ENCODE results near the gene CREB3L4.

CREB3L4 gene

DNA sequence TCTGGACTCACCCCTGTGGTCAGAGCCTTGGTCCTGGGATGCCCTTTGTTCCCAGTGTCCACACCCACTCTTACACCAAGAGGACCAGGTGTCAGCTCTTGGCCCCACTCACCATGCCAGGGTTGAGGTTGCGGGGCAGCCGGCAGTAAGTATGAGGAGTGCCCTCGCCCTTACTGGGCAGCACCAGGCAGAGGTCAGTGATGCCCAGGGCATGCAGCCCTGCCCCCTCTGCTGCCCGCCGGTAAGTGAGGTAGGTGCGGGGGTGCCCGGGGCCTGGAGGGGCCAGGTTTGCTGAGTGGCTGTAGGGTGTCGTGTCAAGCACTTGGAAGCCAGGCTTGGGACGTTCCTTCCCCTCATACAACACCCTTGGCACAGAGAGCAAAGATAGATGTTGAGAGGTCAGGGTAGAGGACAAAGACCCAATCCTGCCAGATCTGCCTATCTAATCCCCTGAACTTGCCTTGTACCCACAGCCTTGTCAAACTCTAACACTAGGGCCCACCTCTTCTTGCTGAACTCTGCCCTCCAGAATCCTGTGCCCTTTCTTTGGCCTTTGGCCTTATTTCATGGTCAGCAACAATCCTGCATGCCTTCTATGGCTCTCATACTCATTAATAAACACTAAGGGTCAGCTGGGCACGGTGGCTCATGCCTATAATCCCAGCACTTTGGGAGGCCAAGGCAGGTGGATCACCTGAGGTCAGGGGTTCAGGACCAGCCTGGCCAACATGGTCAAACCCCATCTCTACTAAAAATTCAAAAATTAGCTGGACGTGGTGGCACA, 24.7 kb upstream of the CREB3L4 start:
- H3K9ac ChIP-seq, result no peak overlapping the region
- H3K4me1 ChIP-seq, result no peaks in the 10 kb centered on the region
- no peak overlapping the region for H3K4me3 ChIP-seq (ENCODE audit: low read depth, low read length)
- no peaks in the 10 kb centered on the region for H3K27me3 ChIP-seq (ENCODE audit: control insufficient read depth, insufficient read depth, low read length)
- no peak overlapping the region for H3K4me2 ChIP-seq (ENCODE audit: low read length)
- H3K79me2 ChIP-seq, result no peaks in the 10 kb centered on the region
- no peaks in the 10 kb centered on the region for H3K9me3 ChIP-seq (ENCODE audit: control insufficient read depth, low read length)
- no peak overlapping the region for H2AFZ ChIP-seq
- H3K27ac ChIP-seq, result no peak overlapping the region
- TF ChIP-seq, protein P1, sequence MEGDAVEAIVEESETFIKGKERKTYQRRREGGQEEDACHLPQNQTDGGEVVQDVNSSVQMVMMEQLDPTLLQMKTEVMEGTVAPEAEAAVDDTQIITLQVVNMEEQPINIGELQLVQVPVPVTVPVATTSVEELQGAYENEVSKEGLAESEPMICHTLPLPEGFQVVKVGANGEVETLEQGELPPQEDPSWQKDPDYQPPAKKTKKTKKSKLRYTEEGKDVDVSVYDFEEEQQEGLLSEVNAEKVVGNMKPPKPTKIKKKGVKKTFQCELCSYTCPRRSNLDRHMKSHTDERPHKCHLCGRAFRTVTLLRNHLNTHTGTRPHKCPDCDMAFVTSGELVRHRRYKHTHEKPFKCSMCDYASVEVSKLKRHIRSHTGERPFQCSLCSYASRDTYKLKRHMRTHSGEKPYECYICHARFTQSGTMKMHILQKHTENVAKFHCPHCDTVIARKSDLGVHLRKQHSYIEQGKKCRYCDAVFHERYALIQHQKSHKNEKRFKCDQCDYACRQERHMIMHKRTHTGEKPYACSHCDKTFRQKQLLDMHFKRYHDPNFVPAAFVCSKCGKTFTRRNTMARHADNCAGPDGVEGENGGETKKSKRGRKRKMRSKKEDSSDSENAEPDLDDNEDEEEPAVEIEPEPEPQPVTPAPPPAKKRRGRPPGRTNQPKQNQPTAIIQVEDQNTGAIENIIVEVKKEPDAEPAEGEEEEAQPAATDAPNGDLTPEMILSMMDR (IDR thresholded peaks at IDR 0.05), result no peak
- no peaks in the 10 kb centered on the region for H3K36me3 ChIP-seq (ENCODE audit: control insufficient read depth, insufficient read depth, low read length)

GRCh38 chr1:153944005-153944826, 23.5 kb upstream of the CREB3L4 start:
- H3K36me3 ChIP-seq (ENCODE audit: control insufficient read depth, insufficient read depth, low read length), result no peaks in the 10 kb centered on the region

DNA sequence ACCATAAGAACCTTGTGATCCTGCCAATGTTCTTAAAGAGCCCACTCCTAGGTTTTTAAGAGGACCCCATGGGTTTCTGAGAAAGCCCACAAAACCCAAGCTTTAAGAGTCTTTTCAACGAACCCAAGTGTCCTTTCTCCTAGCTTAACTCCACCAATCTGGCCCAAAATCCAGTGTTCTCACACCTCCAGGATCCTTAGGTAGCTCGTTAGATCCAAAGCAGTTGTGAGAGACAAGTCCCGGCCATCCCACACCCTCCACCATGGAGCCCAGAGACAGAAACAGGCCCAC, 22.9 kb upstream of the CREB3L4 start:
- no peak overlapping the region for H3K9ac ChIP-seq
- H3K27ac ChIP-seq, result peak overlapping the region; percentile 80
- H2AFZ ChIP-seq, result no peak overlapping the region
- H3K4me2 ChIP-seq (ENCODE audit: low read length), result peak overlapping the region; percentile 14
- H3K4me1 ChIP-seq, result no peaks in the 10 kb centered on the region
- no peaks in the 10 kb centered on the region for H3K27me3 ChIP-seq (ENCODE audit: control insufficient read depth, insufficient read depth, low read length)
- H3K9me3 ChIP-seq (ENCODE audit: control insufficient read depth, low read length), result no peaks in the 10 kb centered on the region
- TF ChIP-seq, protein P1 (IDR thresholded peaks at IDR 0.05), result no peak
- no peaks in the 10 kb centered on the region for H3K79me2 ChIP-seq
- no peaks in the 10 kb centered on the region for H3K36me3 ChIP-seq (ENCODE audit: control insufficient read depth, insufficient read depth, low read length)
- H3K4me3 ChIP-seq (ENCODE audit: low read depth, low read length), result peak overlapping the region; percentile 78

More at GRCh38 chr1:153944005-153944826, 23.5 kb upstream of the CREB3L4 start:
- no peaks in the 10 kb centered on the region for H3K9me3 ChIP-seq (ENCODE audit: control insufficient read depth, low read length)
- H2AFZ ChIP-seq, result no peak overlapping the region
- H3K27ac ChIP-seq, result peak overlapping the region; percentile 80
- no peaks in the 10 kb centered on the region for H3K27me3 ChIP-seq (ENCODE audit: control insufficient read depth, insufficient read depth, low read length)
- H3K4me2 ChIP-seq (ENCODE audit: low read length), result no peak overlapping the region
- no peaks in the 10 kb centered on the region for H3K4me1 ChIP-seq
- H3K79me2 ChIP-seq, result no peaks in the 10 kb centered on the region
- H3K4me3 ChIP-seq (ENCODE audit: low read depth, low read length), result peak overlapping the region; percentile 2
- TF ChIP-seq, protein P1 (IDR thresholded peaks at IDR 0.05), result no peak
- H3K9ac ChIP-seq, result no peak overlapping the region

- H3K4me3 ChIP-seq (ENCODE audit: low read depth, low read length), result peak overlapping the region; percentile 78
- peak overlapping the region; percentile 80 for H3K27ac ChIP-seq
- H3K27me3 ChIP-seq (ENCODE audit: control insufficient read depth, insufficient read depth, low read length), result no peaks in the 10 kb centered on the region
- H3K9ac ChIP-seq, result no peak overlapping the region
- TF ChIP-seq, protein P1 (IDR thresholded peaks at IDR 0.05), result no peak
- no peaks in the 10 kb centered on the region for H3K36me3 ChIP-seq (ENCODE audit: control insufficient read depth, insufficient read depth, low read length)
- no peaks in the 10 kb centered on the region for H3K4me1 ChIP-seq
- no peaks in the 10 kb centered on the region for H3K79me2 ChIP-seq
- peak overlapping the region; percentile 87 for H3K4me2 ChIP-seq (ENCODE audit: low read length)
- H3K9me3 ChIP-seq (ENCODE audit: control insufficient read depth, low read length), result no peaks in the 10 kb centered on the region
- H2AFZ ChIP-seq, result peak overlapping the region; percentile 61
Observed at GRCh38 chr1:153945131-153945794, 22.4 kb upstream of the CREB3L4 start.
